ENCODE measurements around the gene ELP5. TPM values are rescaled to one million over a fixed set of nuclear protein-coding genes. Genes with fewer than 3 reads are reported as not detected.

The ELP5 gene
- total RNA-seq, 1 donor from 2014 or later = 38.2 TPM

DNA sequence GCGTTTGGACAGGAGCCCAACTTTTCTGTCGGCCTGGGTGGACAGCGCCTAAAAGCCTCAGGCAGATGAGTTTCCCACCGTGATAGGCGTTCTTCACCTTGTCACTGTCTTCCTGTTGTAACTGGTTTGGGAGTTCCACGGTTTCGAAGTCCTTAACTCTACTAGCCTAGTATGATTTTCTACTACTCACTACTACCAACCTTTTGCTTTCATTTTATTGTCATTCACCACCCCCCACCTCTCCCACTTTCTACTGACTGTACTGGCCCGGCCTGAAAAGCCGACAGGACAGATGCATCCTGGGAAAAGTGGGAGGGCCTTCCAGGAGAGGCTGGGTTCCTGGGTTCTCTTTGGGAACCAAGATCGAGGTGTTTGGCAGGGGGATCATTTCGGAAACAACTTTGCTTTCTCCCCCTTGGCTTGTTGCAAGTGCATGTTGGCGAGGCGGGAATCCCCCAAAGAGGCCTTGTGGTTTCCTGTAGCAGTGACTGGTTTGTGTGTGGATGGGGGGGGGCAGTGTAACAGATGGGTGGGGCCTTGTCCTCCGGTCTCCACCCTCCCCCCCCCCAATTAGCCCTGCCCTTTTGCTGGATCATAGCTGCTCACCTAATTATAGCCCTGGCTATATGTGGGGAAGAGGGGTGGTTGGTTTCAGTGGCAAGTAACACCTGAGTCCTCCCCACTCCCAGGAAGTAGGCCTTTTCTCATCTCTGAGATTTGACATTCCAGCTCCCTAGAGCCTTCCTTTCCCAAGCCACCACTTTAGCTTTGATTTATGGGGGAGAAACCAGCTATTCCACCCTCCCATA, 56.8 kb downstream of the ELP5 start:
- DNase-seq (ENCODE audit: low read depth, low spot score) = peak; percentile 44

Other genes starting within 250 kb of the ELP5 start
- gene RNASEK, start 239.6 kb upstream of the ELP5 start, total RNA-seq = 54.3 and 60.5 TPM in 2 replicates
- gene BCL6B, start 229.2 kb upstream of the ELP5 start, total RNA-seq = 101 and 117 TPM in 2 replicates
- gene SLC16A13, start 216.2 kb upstream of the ELP5 start, total RNA-seq = 0.92 and 1.4 TPM in 2 replicates
- 0.26 and 0.78 TPM in 2 replicates for gene SLC16A11, start 208.1 kb upstream of the ELP5 start, total RNA-seq
- gene CLEC10A, start 172.0 kb upstream of the ELP5 start, total RNA-seq = 0.07 and 0.14 TPM in 2 replicates
- gene ASGR2, start 137.4 kb upstream of the ELP5 start, total RNA-seq = not detected in 2 replicates
- 10.6 and 16.4 TPM in 2 replicates for gene ASGR1, start 72.8 kb upstream of the ELP5 start, total RNA-seq
- gene DLG4, start 32.4 kb upstream of the ELP5 start, total RNA-seq = 11.3 and 12.5 TPM in 2 replicates
- 184 and 219 TPM in 2 replicates for gene ACADVL, start 32.3 kb upstream of the ELP5 start, total RNA-seq
- 35.2 and 40.4 TPM in 2 replicates for gene DVL2, start 17.7 kb upstream of the ELP5 start, total RNA-seq
- 47.1 and 49.1 TPM in 2 replicates for gene PHF23, start 12.8 kb upstream of the ELP5 start, total RNA-seq
- gene GABARAP, start 9.8 kb upstream of the ELP5 start, total RNA-seq = 101 and 120 TPM in 2 replicates
- 28.8 and 30.7 TPM in 2 replicates for gene CTDNEP1, start 481 bp upstream of the ELP5 start, total RNA-seq
- 20.7 and 26.8 TPM in 2 replicates for gene CLDN7, start 10.3 kb downstream of the ELP5 start, total RNA-seq
- 0.07 and 0.11 TPM in 2 replicates for gene SLC2A4, start 29.5 kb downstream of the ELP5 start, total RNA-seq
- 0.07 and 0.32 TPM in 2 replicates for gene YBX2, start 42.4 kb downstream of the ELP5 start, total RNA-seq
- gene EIF5A, start 55.4 kb downstream of the ELP5 start, total RNA-seq = 799 and 805 TPM in 2 replicates
- 24.8 and 41.6 TPM in 2 replicates for gene GPS2, start 63.1 kb downstream of the ELP5 start, total RNA-seq
- 14.4 and 28.3 TPM in 2 replicates for gene NEURL4, start 77.1 kb downstream of the ELP5 start, total RNA-seq
- 0.53 TPM in 1 of 2 replicates, not detected in the other for gene ACAP1, start 84.3 kb downstream of the ELP5 start, total RNA-seq
- 2.5 and 4.0 TPM in 2 replicates for gene KCTD11, start 99.9 kb downstream of the ELP5 start, total RNA-seq
- not detected in 2 replicates for gene TMEM95, start 102.9 kb downstream of the ELP5 start, total RNA-seq
- gene TNK1, start 128.9 kb downstream of the ELP5 start, total RNA-seq = 0.26 and 0.60 TPM in 2 replicates
- 17.5 and 18.7 TPM in 2 replicates for gene PLSCR3, start 142.3 kb downstream of the ELP5 start, total RNA-seq
- gene TMEM256, start 151.9 kb downstream of the ELP5 start, total RNA-seq = 56.9 and 189 TPM in 2 replicates
- gene NLGN2, start 155.6 kb downstream of the ELP5 start, total RNA-seq = 1.7 and 2.6 TPM in 2 replicates
- not detected in 2 replicates for gene SPEM1, start 168.1 kb downstream of the ELP5 start, total RNA-seq
- gene SPEM2, start 173.4 kb downstream of the ELP5 start, total RNA-seq = not detected in 2 replicates
- not detected in 2 replicates for gene SPEM3, start 176.6 kb downstream of the ELP5 start, total RNA-seq
- 5.2 and 7.3 TPM in 2 replicates for gene TMEM102, start 183.2 kb downstream of the ELP5 start, total RNA-seq
- 0.42 and 0.73 TPM in 2 replicates for gene FGF11, start 187.3 kb downstream of the ELP5 start, total RNA-seq
- 7.1 and 7.5 TPM in 2 replicates for gene CHRNB1, start 192.8 kb downstream of the ELP5 start, total RNA-seq
- gene ZBTB4, start 227.4 kb downstream of the ELP5 start, total RNA-seq = 10.8 and 11.2 TPM in 2 replicates
- gene SLC35G6, start 229.2 kb downstream of the ELP5 start, total RNA-seq = not detected in 2 replicates
- gene POLR2A, start 232.2 kb downstream of the ELP5 start, total RNA-seq = 65.3 and 93.4 TPM in 2 replicates

Measured in pulmonary artery endothelial cell (primary cell).